ENCODE results near the gene RINT1.

RINT1 gene

DNA sequence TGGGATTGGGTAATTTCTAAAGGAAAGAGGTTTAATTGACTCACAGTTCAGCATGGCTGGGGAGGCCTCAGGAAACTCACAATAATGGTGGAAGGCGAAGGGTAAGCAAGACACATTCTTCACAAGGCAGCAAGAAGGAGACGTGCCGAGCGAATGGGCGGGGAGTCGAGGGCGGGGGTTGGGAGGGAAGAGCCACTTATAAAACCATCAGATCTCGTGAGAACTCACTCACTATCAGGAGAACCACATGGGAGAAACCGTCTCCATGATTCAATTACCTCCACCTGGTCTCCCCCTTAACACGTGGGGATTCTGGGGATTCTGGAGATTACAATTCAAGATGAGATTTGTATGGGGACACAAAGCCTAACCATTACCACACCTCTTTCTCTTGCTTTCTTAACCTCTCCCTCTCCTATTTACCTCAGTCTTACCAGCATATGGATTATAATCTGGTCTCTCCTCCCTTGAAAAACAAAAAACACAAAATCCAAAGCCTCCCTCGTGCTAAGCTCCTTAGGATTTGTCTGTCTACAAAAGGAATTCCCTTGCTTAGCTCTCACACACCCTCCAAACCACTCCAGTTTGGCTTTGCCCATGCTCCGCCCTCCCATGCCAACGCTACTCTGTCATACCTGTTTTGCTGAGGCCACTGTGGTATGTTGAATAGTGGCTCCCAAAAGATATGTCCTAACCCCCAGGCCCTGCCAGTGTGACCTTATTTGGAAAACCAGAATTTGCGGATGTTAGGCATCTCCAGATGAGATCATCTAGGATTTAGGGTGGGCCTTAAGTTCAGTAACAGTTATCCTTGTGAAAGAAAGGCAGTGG lies 68.9 kb downstream of the RINT1 start:
- DNase-seq = no peak

GRCh38 chr7:105602325-105603305 lies 70.6 kb downstream of the RINT1 start:
- DNase-seq = no peak

- DNase-seq = no peak
Observed at GRCh38 chr7:105610165-105610930, 78.3 kb downstream of the RINT1 start.

- DNase-seq = no peak
Observed at GRCh38 chr7:105611856-105612775, 80.1 kb downstream of the RINT1 start.

DNA sequence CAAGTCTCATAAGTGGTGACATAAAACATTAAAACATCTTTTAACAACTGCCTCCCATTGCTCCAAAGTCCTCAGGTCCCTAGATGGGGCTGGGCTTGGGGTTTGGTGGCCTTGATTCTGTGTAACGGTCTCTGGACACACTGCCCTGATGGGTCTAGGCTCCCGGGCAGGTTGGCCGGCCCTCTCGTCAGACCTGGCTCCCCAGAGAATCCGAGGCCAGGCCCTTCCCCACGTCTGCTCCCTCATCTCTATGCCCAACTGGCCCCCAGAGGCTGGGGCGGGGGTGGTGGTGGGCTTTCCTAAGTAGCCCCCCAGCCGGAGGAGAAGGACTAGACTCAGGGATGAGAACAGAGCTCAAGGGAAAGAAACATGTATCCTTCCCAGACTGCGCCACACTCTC lies 80.8 kb downstream of the RINT1 start:
- DNase-seq = no peak

DNA sequence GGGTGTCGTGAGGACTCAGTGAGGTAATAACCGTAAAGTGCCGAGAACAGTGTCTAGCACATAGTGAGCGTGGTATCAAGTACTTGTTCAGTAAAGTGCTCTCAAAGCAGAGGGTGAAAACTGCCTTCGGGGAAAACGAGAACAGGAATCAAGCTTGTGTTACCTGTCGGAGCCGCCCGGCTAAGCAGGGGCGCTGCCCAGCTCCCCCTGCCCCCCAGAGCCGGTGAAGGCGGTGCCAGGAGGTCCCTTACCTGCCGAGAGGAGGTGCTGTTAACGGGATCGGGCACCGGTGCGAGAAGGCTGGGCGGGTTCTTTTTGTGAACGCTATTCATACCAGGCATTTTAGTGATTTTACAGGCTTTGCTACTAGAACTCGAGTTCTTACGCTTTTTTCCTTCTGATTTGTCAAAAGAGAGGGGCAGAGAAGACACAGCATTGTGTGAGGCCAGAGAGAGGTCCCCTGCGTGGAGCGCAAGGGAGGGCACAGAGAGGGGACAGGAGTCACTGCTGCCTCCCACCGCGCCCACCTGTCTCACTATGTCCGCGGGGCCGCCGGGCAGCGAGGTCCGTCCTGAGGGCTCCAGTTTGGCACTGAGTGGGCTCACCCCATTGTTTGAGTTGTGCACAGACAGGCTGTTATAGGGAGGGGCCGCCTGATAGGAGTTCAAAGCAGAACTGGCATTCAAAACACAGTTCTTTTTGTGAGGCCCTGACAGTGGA lies 81.8 kb downstream of the RINT1 start:
- no peak for DNase-seq

- DNase-seq = no peak
Observed at GRCh38 chr7:105614341-105614840, 82.4 kb downstream of the RINT1 start.
